Measurements from ENCODE around the gene ATP2C2.
"Not testable (repeated sequence)": the region's sequence is repeated elsewhere in the genome, so short reads cannot be mapped to it uniquely, and the experiment has no call there.

Gene ATP2C2

GRCh38 chr16:84341528-84342295, 26.6 kb upstream of the ATP2C2 start:
- peak; percentile 31 for DNase-seq

GRCh38 chr16:84343800-84344199, 24.5 kb upstream of the ATP2C2 start:
- DNase-seq, result not testable (repeated sequence)

DNA sequence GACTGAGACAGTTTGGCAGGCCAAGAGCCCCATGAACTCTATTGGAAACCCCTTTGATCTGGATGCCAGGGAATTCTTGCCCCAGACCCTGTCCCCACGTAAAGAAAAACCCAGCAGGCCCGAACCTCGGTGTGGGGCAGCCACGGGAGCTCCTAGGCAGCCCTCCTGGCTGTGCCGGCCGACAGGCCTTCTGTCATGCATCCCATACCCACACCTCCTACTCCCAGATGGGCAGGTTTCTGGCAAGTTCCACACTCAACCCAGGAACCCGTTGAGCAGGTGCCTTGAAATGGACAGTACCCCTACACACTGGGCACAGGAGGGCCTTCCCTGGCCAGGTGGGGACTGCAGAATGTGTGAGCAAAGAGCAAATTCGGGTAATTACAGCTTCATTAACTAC, 23.6 kb upstream of the ATP2C2 start:
- DNase-seq, result no peak

GRCh38 chr16:84347161-84347560, 21.2 kb upstream of the ATP2C2 start:
- DNase-seq, result no peak

DNA sequence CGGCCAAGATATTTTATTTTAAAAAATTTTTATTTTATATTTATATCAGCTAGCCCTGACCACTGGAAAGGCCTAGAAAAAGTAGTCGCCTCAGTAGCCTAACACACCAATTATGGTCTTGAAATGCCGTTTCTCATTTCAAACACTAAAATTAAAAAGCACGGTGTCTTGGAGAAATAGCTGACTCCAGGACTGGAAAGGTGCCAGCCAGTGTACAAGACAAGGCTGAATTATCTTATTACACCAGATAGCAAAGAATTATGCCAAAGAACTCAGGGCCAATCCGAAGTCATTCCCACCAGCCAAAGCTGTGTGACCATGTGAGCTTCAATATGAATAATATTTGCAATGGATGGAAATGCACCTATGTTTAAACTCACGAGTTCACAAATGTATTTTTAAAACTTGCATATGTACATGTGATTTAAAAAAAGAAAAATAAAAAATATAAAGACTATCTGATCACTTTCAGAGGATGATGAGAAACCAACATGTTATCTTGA, 19.9 kb upstream of the ATP2C2 start:
- DNase-seq, result no peak

GRCh38 chr16:84349862-84350684, 18.3 kb upstream of the ATP2C2 start:
- DNase-seq, result no peak

GRCh38 chr16:84350685-84351400, 17.5 kb upstream of the ATP2C2 start:
- DNase-seq, result no peak

DNA sequence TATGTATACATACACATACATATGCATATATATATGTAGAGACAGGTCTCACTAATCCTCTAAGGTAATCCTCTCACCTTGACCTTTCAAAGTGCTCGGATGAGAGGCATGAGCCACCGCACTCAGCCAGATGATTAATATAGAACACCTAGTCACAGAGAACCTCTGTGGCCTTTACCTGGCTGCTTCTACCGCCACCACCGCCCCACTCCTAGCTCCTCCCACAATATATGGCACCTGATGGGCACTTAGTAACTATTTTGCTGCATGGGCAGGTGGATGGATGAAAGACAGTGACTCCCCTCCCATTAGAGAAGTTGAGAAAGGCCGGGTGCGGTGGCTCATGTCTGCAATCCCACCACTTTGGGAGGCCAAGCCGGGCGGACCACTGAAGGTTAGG, 16.7 kb upstream of the ATP2C2 start:
- no peak for DNase-seq

GRCh38 chr16:84354306-84354705, 14.0 kb upstream of the ATP2C2 start:
- no peak for DNase-seq

- no peak for DNase-seq
Observed at GRCh38 chr16:84355149-84355548, 13.2 kb upstream of the ATP2C2 start.

DNA sequence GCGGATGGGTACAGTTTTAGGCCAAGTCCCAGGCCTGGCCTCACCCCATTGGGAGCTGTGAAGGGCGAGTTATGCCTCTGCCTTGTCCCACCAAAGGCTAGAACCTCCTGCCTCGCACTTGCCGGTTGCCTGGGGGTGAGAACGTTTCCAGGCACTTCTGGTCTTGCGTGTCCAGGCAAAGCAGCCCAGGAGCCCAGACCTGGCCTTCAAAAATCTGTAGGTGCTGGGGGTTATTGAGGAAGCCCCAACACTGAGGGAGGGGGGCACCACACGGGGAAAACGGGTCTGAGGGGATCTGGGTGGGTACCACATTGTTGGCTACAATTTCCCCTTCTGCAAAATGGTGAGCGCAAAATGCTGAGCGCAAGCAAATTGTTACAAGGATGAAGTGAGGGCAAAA, 12.2 kb upstream of the ATP2C2 start:
- no peak for DNase-seq

DNA sequence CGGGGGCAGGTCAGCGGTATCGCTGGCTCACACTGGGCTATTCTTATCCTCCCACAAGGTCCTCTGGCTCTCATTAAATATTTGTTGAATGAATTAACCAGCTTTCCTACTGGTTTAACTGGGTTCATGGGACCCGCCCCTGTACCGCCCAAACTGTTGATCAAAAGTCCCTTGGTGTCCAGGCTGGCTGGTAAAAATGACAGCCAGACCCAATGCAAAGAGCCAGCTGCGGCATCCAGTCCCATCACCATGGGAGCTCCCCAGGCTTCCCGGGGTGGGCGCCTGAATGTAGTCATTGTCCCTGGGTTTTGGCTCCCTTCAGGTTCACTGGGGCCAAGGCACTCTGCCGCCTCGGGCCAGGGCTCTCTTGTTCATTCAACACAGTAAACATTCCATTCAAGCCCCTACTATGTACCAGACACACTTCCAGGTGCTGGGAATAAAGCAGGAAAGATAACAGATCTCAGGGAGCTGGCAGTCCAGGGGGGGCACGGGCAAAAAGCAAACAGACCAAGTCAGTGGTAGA, 11.7 kb upstream of the ATP2C2 start:
- DNase-seq, result no peak

- DNase-seq, result no peak
Observed at GRCh38 chr16:84357191-84357651, 11.1 kb upstream of the ATP2C2 start.

DNA sequence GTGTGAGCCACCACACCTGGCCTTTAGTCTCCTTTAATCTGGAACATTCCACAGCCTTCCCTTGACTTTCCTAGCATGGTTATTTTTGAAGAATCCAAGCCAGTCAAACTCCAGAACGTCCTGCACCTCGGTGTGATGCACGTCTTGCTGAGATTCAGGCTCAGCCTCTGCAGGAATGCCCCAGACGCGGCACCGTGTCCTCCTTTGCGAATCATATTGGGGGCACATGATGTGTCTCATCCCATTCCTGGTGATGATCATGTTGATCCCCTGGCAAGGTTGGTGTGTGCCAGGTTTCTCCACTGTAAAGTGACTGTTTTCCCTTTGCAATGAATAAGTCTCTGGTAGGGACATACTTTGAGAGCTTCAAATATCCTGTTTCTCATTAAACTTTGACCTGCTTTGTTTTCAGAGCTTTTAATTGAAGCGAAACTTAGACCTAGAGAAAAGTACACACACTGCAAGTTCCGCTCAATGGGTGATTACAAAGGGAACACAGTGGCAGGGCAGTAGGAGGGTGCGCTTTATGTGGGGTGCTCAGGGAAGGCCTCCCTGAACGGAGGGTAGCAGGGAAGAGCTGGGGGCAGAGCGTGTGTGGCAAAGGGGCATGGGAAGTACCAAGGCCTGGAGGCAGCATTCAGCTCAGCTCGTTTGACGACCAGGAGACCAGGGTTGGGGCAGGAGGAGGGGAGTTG, 9.6 kb upstream of the ATP2C2 start:
- no peak for DNase-seq

DNA sequence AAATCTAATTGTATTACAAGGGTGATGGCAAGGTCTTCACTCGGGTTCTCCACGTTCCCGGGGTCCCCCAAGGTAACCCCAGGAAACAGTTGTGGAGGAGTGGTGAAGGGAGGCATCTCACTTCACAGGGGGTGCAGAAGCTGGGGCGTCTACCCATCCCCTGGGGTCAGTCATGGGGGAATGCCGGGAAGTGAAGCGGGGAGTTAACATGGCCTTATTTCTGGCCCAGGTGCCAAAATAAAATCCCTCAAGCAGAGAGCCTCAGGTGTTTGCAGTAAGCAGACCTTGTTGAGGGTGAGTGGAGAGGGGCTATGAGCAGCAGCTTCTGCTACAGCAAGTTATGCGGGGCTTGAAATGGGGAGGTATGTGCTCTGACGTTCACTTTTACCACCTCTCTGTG, 9.0 kb upstream of the ATP2C2 start:
- no peak for DNase-seq

GRCh38 chr16:84360170-84360569, 8.2 kb upstream of the ATP2C2 start:
- DNase-seq, result no peak

- DNase-seq, result no peak
Observed at GRCh38 chr16:84360748-84361147, 7.6 kb upstream of the ATP2C2 start.

DNA sequence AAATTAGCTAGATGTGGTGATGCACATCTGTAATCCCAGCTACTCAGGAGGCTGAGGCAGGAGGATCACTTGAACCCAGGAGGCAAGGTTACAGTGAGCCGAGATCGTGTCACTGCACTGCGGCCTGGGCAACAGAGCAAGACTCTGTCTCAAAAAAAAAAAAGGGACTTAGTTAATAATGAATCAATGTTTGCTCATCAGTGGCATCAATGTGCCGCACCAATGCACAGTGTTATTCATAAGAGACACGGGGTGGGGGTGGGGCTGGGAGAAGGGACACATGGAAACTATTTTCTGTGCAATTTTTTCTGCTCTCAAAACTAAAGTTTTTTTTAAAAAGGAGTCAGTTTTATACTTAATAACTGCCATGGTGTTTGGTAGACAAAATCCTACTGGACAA, 6.8 kb upstream of the ATP2C2 start:
- no peak for DNase-seq

DNA sequence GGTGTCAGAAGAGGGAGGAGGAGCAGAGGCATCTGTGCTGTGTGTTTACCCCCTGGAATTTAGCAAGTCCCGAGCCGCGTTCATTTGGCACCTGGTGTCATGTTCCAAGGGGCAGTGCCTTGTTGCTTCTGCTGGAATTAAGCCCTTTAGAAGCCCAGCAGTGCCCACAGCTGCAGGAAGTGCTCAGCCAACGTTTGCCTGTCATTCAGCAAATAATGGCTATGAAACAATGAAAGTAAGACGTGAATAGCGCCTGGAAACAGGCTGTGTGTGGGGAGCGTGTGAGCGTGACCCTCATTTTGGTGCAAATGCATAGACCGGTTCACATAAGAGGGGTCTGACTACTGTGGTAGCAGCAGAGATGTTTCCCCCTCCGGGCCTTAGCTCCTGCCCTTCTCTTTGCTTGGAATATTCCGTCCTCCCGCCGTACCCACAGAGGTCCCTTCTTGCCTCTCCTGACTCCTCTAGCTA, 5.8 kb upstream of the ATP2C2 start:
- DNase-seq, result peak; percentile 77

DNA sequence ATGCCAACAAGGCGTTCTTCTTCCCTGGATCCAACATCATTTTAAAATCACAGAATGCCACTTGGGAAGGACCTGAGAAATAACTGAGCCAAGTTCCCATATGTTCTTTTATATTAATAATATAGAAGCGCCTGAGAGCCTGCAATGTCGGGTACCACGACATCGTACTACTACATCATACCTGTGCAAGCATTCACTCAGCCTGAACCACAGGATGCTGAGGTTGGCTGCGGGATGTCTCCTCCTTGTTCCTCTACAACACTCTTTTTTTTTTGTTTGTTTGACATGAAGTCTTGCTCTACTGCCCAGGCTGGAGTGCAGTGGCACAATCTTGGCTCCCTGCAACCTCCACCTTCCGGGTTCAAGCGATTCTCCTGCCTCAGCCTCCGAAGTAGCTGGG, 2.1 kb upstream of the ATP2C2 start:
- DNase-seq, result no peak

GRCh38 chr16:84367297-84367680, 1.0 kb upstream of the ATP2C2 start:
- peak; percentile 26 for DNase-seq

DNA sequence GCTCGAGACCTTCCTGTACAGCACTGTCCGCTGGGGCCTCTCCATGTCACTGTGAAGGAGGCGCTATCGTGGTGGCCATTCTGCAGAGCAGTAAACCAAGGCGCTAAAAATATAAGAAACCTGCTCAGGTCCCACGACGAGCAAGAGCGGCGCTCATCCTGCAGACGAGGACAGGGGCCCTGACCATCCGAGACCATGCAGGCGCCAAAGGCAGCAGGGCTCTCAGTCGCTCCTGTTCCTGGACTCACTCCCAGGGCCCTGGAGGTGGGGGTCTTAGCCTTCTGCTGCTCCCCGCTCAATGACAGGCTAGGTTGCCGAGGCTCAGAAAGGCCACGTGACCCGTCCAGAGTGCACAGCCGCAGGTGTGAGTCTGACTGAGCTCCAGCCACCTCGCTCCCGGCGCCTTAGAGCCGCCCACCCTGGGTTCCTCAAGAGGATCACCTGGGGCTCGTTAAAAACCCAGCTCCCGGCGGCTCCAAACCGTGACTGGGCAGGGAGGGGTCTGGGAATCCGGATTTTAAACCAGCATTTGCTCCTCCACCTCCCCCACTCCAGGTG, 509 bp upstream of the ATP2C2 start:
- DNase-seq, result peak; percentile 47

Measured in NCI-H510A treated with DMSO at 0.1 percent for 48 hours (cell line).